22Rv1 (cell line): ENCODE results near the gene FRMD4B.

Experiments
- ZFX ChIP-seq: fragments of 450-650 bp; IDR thresholded peaks from 2 replicates; pipeline ENCODE4 v1.6.1; 2017; ENCODE audit warnings: antibody characterized with exemption, borderline replicate concordance
- TF ChIP-seq, protein P1 (sequence below): fragments of 450-650 bp; IDR thresholded peaks from 2 replicates; pipeline ENCODE4 v1.5.1; 2017; ENCODE audit warnings: mild to moderate bottlenecking

DNA sequence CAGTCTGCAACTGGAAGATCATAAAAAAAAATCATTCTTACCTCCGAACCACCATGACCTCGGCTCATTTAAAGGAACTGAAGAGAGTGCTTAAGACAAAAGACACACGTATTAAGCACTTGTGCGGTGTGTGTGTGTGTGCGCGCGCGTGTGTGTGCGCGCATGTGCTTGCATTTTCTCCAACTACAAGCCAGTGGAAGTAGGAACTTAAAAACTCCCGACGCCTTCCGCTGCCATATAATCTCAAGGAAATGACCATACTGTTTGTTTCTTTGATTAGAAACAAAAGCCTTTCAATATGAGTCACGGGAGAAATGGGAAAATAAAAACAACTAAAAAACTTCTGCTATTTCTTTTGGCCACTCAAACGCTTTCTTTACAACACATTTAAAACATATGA lies 32.4 kb downstream of the FRMD4B start:
- TF ChIP-seq, protein P1, sequence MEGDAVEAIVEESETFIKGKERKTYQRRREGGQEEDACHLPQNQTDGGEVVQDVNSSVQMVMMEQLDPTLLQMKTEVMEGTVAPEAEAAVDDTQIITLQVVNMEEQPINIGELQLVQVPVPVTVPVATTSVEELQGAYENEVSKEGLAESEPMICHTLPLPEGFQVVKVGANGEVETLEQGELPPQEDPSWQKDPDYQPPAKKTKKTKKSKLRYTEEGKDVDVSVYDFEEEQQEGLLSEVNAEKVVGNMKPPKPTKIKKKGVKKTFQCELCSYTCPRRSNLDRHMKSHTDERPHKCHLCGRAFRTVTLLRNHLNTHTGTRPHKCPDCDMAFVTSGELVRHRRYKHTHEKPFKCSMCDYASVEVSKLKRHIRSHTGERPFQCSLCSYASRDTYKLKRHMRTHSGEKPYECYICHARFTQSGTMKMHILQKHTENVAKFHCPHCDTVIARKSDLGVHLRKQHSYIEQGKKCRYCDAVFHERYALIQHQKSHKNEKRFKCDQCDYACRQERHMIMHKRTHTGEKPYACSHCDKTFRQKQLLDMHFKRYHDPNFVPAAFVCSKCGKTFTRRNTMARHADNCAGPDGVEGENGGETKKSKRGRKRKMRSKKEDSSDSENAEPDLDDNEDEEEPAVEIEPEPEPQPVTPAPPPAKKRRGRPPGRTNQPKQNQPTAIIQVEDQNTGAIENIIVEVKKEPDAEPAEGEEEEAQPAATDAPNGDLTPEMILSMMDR = no peak
- no peak for TF ChIP-seq ZFX
